ENCODE measurements around the gene LAMB2.

Gene LAMB2

DNA sequence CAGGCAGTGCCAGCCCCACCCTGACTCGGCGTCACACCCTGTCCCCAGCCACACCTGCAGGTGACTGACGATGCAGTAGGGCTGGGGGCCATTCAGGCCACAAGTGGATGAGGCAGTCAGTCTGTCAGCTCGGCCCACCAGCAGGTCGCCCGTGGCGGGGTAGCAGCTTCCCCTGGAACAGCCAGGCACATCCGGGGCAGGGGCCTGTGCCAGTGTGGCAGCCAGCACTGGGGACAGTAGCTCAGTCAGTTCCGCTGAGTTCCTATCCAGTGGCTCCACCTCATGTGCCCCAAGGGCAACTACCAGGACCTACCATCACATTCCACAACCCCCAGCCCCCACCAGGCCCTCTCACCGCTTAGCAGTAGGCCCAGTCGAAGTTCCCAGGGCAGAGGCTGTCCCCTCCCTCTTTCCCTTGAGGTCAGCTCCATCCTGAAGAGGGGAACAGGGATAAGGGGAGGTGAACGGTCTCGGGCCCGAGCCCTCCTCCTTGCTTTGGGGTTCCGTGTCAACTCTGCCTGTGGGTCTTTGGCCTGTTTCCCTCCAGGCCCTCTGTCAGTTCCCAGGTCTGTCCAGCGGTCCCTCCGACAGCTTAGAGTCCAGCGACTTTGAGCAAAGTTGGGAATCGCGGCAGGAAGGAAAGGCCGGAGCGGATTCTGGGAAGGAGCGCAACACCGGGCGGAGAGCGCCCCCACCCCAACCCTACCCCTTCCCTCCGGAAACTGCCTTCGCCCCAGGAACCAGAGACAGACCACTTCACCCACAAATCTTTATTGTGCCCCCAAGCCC, at the start of gene LAMB2:
Gene LAMB2, minus strand, starts transcription at position 614 of the 789 bp plus-strand sequence. Its CDS starts 183 bp downstream, at position 431.
- peak; percentile 10 for DNase-seq

DNA sequence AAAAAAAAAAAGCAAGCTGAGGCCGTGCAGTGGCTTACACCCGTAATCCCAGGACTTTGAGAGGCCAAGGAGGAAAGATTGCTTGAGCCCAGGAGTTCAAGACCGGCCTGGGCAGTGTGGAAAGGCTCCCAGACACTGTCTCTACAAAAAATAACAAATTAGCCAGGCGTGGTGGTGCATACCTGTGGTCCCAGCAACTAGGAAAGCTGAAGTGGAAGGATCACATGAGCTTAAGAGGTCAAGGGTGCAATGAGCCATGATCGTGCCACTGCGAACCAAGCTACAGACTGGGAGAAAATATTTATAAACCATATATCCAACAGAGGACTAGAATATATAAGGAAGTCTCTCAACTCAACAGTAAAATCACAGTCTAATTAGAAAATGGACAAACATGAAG, 48.5 kb upstream of the LAMB2 start:
- DNase-seq = no peak

DNA sequence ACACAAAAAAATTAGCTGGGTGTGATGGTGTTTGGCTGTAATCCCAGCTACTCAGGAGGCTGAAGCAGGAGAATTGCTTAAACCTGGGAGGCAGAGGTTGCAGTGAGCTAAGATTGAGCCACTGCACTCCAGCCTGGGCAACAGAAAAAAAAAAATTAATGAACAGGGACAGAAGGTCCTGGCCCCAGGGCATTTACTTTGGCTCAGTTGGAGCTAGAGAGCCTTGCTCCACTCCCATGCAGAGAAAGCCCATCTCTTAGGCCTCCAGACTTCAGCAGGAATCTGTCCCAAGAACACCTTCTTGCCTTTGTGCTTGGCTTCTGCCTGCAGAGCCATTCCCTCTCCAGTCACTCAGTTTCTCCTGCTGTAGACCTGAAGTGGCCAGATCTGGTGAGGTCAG, 47.3 kb upstream of the LAMB2 start:
- no peak for DNase-seq

DNA sequence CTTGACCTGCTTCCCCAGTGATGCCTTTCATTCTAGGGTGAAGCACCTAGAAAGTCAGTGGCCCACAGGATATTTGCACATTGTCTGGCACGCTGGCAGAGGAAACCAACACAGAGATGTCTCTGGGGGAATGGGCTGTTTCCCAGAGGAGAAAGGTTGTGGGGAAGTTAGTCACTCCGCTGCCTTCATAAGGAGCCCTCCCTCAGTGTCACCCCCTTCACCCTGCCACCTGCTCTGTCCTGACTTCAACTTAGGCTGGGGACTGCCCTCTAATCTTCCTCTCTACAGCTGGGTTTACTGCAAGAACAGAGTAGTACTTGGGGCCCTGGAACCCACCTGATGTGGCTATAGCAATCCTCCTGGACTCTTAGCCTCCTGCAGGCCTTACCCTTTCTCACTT, 44.2 kb upstream of the LAMB2 start:
- no peak for DNase-seq

DNA sequence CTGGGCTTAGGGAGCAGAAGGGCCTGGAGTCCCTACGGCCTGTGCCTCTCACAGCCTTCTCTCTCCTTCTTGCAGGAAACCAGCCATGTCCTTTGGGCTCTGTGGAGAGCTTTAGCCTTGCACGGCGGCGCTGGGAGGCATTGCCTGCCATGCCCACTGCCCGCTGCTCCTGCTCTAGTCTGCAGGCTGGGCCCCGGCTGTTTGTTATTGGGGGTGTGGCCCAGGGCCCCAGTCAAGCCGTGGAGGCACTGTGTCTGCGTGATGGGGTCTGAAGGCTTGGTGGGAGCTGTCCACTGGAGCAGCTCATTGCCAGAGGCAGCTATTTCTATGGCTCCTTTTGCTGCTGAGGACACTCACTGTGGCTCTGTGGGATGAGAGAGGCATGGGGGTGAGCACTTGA, 42.7 kb upstream of the LAMB2 start:
- no peak for DNase-seq

DNA sequence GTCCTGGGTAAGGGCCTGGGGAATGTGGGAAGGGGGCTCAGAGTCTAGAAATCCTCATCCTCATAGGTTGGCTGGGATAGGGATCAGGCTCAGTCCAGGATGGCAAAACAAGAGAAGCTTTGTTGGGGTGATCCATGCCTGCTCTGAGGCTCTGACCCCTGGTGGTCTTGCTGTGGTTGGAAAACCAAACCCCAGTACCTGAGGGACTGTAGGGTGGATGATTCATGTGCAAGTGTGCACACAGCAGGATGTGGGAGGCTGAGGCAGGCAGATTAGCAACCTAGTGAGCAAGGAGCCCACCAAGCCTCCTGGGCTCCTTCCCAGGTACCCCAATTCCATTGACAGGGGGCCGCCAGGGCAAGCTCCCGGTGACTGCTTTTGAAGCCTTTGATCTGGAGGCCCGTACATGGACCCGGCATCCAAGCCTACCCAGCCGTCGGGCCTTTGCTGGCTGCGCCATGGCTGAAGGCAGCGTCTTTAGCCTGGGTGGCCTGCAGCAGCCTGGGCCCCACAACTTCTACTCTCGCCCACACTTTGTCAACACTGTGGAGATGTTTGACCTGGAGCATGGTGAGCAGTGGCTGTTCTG, 41.6 kb upstream of the LAMB2 start:
- DNase-seq = no peak

DNA sequence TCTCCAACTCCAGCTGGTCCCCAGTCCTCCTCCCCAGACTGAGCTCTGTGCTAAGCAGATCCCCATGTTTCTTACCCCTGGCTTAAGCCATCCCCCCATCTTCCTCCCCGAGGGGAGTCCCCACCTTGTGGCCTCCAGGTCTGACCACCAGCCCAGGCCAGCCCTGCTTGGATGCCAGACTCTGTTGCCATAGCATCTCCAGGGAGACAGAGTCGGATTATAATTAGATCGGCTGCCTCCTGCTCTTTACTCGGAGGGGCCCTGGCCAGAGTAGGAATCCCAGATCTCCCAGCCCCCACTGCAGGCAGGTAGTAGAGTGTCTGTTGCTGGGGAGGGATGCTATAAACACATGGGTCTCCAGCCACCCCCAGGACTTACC, 40.9 kb upstream of the LAMB2 start:
- no peak for DNase-seq

DNA sequence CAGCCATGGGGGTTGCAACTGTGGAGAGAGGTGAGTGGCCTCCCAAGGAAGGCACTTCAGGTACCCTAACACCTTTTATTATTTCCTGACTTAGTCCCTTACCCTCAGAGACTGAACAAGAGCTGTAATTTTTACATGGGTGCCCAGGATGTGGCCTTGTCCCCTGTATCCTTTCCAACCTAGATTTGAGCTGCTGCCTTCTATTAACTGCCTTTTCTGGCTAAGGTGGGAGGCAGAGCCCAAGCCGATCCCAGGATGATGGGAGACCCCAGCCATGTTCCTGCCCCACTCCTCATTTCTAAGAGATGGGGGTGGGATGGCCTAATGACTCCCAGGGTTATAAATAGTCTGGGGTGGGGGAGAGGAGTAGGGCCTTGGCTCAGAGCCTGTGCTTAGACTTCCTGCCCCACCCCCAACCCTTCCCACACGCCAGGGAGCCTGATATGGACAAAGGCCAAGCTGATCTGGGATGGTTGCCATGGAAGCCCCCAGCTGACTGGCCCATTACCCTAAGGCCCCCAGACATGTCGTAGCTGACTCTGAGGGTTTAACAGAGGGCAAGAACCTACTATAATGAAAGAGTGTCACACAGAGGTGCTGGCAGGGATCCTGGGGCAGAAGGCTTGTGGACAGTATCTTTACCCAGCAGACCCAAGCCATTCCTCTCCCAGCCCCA, 40.4 kb upstream of the LAMB2 start:
- peak; percentile 28 for DNase-seq

DNA sequence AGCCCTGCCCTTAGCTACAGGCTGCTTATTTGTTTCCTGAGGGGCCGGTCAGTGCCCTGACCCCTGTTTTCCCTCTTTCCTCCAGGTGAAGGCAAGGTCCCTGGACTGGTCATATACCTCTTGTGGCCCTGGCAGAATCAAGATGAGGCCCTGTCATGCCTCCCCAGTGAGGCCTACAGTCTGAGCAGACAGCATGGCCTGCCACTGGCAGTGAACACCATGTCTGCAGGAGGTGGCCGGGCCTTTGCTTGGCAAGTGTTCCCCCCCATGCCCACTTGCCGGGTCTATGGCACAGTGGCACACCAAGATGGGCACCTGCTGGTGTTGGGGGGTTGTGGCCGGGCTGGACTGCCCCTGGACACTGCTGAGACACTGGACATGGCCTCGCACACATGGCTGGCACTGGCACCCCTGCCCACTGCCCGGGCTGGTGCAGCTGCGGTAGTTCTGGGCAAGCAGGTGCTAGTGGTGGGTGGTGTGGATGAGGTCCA, 39.7 kb upstream of the LAMB2 start:
- no peak for DNase-seq

DNA sequence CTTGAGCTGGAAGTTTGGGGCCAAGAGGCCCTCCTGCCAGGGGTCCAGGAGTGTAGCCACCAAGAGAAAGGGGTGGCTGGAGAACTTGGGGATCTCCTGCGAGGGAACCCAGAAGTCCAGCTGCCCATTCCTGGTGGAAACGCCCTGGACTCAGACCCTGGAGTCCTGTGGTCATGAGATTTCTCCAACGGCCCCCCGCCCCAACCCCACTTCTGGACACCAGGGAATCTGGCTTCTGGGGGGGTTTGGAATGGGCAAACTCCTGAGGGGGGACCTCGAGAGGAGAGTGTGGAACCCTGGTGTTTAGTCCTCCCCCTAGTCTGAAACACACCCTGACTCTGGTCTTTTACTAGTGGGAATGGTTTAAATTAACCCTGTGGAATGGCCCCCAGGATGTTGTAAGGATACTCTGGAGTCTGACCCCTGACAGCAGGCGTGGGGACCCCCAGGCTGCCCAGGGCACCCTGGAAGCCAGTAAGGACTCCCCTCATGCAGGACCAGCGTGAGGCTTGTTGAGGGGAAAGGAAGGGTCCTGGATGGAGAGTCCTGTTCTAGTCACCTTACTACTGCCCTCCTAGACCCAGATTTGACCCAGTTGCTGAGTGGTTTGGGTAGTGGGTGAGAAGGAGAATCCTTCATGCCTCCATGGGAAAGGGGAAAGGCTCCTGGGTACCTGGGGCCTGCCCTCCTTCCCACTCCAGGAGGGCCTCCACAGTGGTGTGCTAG, 39.1 kb upstream of the LAMB2 start:
- DNase-seq = no peak

DNA sequence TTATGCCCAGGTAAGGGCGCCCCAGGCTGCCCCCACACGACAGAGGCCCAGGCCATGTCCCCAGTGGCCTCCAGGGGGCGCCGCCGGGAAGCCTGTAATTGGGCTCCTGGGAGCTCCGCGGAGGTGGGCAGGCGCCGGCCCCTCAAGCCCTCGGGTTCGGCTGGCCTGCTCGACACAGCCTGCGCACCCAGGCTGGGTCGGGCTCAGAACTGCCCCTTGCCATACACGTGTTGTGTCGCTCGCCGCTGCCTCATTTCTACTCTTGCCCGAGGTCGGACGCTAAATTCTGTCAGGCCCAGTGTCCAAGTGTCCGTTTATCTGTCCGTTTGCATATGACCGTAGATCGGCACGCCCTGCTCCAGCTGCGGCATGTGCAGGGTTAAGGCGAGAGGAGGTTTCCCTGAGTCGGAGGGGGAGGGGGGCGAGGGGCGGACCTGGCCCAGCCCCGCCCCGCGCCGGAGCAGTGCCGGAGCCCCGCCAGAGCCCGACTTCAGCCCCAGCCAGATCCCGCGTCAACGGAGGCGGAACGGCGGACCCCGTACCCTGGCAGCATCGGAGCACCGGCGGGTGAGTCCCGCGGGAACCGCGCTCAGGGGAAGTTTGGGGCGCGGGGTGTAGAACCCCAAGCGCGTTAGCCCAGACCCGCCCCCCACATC, 38.4 kb upstream of the LAMB2 start, which contains the start of gene KLHDC8B:
Gene KLHDC8B, plus strand, starts transcription at position 480 of the 656 bp plus-strand sequence. CDS start 1,172 bp downstream, outside the sequence.
- peak; percentile 81 for DNase-seq

DNA sequence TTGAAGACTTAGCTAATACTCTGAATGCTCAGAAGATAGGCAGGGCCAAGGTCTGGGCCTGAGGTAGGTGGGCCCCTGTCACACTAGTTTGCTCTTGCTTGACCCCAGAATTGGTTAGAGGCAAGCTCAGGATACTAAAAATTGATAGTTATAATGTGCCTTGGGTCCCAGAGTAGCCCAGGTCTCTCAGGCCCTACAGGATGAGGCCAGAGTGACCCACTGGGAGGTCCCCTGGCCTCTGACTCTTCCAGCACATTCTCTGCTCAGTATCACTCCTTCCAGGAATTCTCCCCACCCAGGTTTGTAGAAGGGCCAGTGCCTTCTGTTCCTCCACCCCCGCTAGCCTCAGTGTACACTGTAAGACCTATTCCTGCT, 37.9 kb upstream of the LAMB2 start:
- no peak for DNase-seq

DNA sequence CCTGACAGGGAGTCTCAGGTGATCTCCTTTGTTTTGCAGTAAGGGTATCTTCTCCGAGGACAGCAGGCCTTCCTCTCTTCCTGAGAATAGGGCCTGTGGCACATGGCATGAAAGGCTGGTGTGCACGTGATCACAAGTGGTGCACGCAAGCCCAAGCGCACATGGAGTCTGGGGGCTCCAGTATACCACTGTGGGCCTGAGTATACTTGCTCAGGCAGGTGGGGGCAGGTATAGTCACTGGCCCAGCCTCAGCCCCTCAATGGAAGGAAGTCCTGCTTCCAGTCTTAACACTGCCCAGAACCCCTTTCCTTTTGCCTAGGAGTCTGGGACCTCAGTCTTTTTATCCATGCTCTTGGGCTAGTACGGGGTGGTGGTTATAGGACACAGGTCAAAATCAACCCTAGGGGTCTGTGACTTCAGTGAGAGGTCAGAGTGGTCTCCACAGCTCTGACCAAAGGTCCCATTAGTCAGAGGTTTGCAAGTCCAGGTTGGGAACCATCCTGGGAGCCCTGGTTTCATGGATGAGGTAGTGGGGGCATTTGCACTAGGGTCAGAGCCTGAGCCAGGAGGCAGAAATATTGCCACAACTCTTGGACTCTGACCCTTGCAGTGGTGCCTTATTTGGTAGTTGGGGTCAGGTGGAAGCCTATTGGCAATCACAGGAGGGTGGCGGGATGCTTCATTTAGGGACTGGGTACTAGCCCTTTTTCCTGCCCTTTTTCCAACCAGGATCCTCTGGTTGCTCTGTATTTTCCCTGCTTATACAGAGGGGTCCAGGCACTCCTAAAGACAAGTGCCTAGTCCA, 34.1 kb upstream of the LAMB2 start:
- DNase-seq = no peak

DNA sequence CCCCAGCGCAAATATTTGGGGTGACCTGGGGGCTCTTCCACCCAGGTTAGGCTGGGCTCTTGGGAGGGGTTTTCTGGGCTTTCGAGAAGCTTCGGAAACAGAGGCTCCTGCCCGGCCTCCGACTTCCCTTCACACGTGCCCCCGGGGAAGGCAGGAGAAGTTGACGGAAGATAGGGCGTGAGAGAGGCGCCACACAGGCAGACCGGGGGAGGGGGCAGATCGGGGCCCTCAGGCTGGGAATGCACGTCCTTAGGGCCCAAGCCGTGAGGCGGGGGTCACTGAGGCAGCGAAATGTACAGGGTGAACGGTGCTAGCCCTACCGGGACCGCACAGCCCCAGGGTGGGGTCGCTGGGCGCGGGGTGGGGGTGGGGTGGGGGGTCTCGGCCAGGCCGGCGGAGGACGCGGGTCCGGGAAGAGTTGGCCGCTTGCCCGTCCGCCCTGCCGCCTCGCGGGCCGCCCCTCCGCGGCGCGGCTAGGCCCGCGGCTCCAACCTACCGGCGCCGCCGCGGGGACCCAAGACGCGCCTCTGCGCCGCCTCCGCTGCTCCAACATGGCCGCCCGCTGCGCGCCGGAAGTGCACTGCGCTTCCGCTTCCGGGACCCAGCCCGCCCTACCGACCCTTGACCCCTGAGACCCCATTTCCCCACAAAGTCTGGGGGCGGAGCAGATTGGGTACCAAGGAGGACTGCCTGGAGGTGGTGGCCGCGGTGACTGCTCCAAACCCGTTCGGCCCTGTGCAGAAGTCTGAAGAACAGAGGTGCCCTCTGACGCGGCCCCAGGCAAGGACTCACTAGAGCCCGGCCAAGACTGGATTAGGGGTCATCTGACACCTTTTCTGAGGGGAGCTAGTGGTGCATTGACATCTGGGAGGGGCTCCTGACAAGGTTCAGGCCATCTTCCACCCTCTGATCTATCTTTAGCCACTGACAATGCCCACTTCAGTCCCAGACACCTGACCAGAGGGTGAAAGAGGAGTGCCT, 33.2 kb upstream of the LAMB2 start, which contains the start of gene CCDC71:
Gene CCDC71, minus strand, starts transcription at position 561 of the 981 bp plus-strand sequence. CDS start 2,123 bp downstream, outside the sequence.
- peak; percentile 58 for DNase-seq

DNA sequence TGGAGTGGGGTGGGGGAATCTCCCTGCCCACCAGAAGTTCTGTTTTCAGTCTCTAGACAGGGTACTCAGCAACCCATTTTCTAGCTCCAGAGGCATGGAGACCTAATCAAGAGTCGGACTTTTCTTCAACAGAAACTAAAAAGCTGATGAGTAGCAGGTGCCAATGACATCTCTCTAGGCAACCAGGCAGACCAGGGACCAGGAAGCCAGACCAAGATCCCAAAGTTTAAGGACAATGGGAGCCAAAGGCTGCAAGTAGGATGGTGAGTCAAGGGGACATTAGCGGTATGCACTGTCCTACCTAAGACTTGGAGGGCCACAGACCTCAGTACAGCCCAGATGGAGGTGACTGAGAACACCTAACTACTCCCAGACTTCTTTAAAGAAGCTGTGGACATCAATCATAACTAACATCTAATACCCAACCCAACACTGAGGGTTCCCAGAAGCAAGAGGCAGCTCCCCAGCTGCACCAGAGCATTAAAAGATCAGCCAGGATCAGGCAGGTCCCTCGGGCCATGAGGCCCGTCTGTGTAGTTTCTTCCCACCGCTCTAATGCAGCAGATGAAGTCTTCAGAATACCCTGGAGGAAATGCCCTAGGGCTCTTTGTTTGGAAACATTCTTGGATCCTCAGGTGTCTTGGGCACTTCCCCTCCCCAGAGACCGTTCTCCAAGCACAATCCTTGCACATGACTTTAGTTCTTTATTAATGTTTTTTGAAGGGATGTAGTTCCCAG, 32.3 kb upstream of the LAMB2 start:
- DNase-seq = no peak

DNA sequence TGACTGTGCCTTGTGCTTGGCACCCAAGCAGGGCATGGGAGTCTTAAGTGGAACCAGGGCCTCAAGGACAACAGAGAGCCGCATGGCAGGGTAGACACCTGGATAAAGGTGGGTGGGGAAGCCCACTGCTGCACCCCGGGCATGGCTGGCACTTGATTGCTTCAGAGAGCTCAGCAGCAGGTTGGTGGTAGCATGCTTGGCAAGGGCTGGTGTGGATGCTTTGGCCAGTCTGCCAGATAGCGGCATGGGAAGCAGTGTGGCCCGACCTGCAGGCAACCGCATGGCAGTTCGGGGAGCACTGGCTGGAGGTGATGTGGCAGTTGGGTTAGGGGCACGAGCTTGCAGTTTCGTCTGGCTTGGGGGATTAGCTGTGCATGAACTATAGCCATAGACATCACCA, 30.8 kb upstream of the LAMB2 start:
- DNase-seq = no peak

DNA sequence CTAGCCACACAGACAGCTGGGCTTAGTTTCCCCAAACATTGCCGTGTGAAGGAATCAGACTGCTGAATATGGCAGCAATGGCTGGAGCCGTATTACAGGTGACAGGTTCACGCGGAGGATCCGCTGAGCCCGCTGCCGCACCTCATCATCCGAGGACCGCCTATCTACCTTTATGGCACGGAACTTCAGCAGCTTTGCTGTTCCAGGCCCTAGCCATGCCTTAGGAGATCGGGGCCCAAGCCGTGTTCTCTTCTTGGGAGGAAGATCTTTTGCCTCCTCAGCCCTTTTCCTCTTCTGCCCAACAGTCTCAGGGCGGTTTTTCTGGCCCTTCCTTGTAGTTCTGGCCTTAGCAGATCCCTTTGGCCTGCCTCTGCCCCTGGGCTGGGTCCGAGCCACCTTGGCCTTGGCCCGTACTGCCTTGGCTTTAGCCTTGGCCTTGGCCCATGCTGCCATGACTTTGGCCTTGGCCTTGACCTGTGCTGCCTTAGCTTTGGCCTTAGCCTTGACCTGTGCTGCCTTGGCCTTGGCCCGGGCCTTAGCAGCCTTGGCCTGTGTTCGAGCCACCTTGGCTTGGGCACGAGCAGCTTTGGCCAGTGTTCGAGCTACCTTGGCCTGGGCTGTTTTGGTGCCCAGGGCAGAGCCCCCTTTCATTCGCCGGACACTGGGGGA, 30.0 kb upstream of the LAMB2 start:
- no peak for DNase-seq

DNA sequence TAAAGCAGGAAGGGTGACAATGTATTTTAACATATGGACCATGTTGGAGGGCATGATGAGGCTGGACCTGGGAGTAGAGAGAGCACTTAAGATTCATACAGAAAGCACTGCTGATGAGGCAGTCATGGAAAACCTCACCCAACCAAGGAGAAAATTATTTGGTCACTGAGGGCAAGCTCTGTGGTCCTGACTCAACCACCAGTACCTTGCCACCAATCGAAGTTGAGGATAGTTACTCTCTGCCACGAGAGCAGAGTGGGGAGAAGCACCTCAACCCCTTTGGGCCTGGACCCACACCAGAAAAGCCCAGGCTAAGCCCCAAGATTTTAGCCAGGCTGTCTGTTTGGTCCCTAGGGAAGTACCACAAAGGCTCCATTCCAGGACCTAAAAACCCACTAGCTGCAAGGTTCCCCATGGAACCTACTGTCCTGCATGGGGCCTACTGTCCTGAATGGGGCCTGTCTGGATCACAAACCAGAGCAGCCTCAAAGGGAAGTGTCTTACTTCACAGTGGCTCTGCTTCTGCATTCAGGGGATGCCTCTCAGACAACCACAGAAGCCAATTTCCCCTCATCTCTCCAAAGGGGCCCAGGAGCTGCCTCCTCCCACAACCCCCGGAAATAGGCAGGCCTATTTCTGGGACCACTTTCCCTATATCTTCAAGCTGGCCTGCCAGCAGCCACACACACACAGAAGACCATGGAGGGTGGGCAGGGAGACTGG, 29.1 kb upstream of the LAMB2 start:
- no peak for DNase-seq

All from OCI-M1 (cell line).